Cardiac muscle cell (in vitro differentiated cells and primary cell): ENCODE results near the gene GNAZ. TPM values are rescaled to one million over a fixed set of nuclear protein-coding genes. Genes with fewer than 3 reads are reported as not detected.

Experiments
- DNase-seq, 2 donors: peaks; one replicate each; pipeline versions ENCODE4 v3.0.0 to v3.0.0-alpha.2; 2010 to 2017; ENCODE audit warnings: low read depth in 1 of 2, low spot score in 1 of 2
- H3K27ac ChIP-seq: fragments of 200-600 bp; sonication (generic); 2 replicates; pipeline ENCODE4 v1.5.1; 2016
- H3K27me3 ChIP-seq: fragments of 200-600 bp; sonication (generic); 2 replicates; pipeline ENCODE4 v1.6.0; 2016; ENCODE audit warnings: control low read depth
- H3K36me3 ChIP-seq: fragments of 200-600 bp; sonication (generic); 2 replicates; pipeline ENCODE4 v1.5.1; 2016; ENCODE audit warnings: control low read depth
- H3K4me1 ChIP-seq: fragments of 200-600 bp; sonication (generic); 2 replicates; pipeline ENCODE4 v1.8.1; 2017; ENCODE audit warnings: low read depth, mild to moderate bottlenecking, mixed run types
- H3K4me3 ChIP-seq: fragments of 200-600 bp; sonication (generic); 2 replicates; pipeline ENCODE4 v1.5.1; 2016; ENCODE audit warnings: mild to moderate bottlenecking
- H3K9me3 ChIP-seq: fragments of 200-600 bp; sonication (generic); 2 replicates; pipeline ENCODE4 v1.5.1; 2017; ENCODE audit warnings: low read depth, mild to moderate bottlenecking, control low read depth
- CTCF ChIP-seq: IDR thresholded peaks from 2 replicates; pipeline ENCODE4 v1.5.1; 2012; ENCODE audit warnings: low read depth, mild to moderate bottlenecking, low read length
- polyA plus RNA-seq: library from polyadenylated mRNA; unstranded; fragments of >200 nt; fragmentation: Nextera tagmentation; extraction: Ambion mirVana; gene quantifications from 2 replicates; pipeline ENCODE4 v1.2.1, GENCODE V29; 2016
- total RNA-seq: library from RNA; depleted of rRNA; stranded (reverse); fragments of >200 nt; gene quantifications from 2 replicates; pipeline ENCODE4 v1.2.3, GENCODE V29; 2016

The GNAZ gene
- total and polyA plus RNA-seq, 2 experiments from 2014 or later: 1.8 to 3.7 TPM

GRCh38 chr22:23086263-23086662, 15.9 kb downstream of the GNAZ start:
- H3K27me3 ChIP-seq: no peaks in the 10 kb centered on the region
- DNase-seq: no peak
- H3K27ac ChIP-seq: no peak overlapping the region
- no peak overlapping the region for H3K4me3 ChIP-seq
- TF ChIP-seq CTCF: no peak
- H3K36me3 ChIP-seq: no peaks in the 10 kb centered on the region
- no peaks in the 10 kb centered on the region for H3K4me1 ChIP-seq
- no peaks in the 10 kb centered on the region for H3K9me3 ChIP-seq

GRCh38 chr22:23086787-23087186, 16.5 kb downstream of the GNAZ start:
- Histone ChIP-seq H3K27me3 (no peaks in the 10 kb centered on the region), H3K27ac (no peak overlapping the region), H3K9me3 (no peaks in the 10 kb centered on the region), H3K4me1 (no peaks in the 10 kb centered on the region), H3K36me3 (no peaks in the 10 kb centered on the region), H3K4me3 (no peak overlapping the region)
- no peak for DNase-seq
- TF ChIP-seq CTCF: no peak

GRCh38 chr22:23088199-23088604, 17.9 kb downstream of the GNAZ start:
- no peaks in the 10 kb centered on the region for H3K27me3 ChIP-seq
- H3K36me3 ChIP-seq: no peaks in the 10 kb centered on the region
- no peaks in the 10 kb centered on the region for H3K4me1 ChIP-seq
- H3K27ac ChIP-seq: no peak overlapping the region
- TF ChIP-seq CTCF: no peak
- no peak overlapping the region for H3K4me3 ChIP-seq
- DNase-seq: no peak
- no peaks in the 10 kb centered on the region for H3K9me3 ChIP-seq

- no peak for TF ChIP-seq CTCF
- no peak overlapping the region for H3K4me3 ChIP-seq
- no peaks in the 10 kb centered on the region for H3K36me3 ChIP-seq
- no peaks in the 10 kb centered on the region for H3K4me1 ChIP-seq
- H3K27me3 ChIP-seq: no peaks in the 10 kb centered on the region
- no peak overlapping the region for H3K27ac ChIP-seq
- H3K9me3 ChIP-seq: no peaks in the 10 kb centered on the region
- DNase-seq: no peak
Measured at GRCh38 chr22:23089010-23089409, 18.7 kb downstream of the GNAZ start.

GRCh38 chr22:23089633-23090456, 19.5 kb downstream of the GNAZ start:
- no peak overlapping the region for H3K27ac ChIP-seq
- H3K9me3 ChIP-seq: no peaks in the 10 kb centered on the region
- H3K4me3 ChIP-seq: no peak overlapping the region
- no peaks in the 10 kb centered on the region for H3K36me3 ChIP-seq
- H3K27me3 ChIP-seq: no peaks in the 10 kb centered on the region
- H3K4me1 ChIP-seq: no peaks in the 10 kb centered on the region
- no peak for DNase-seq
- TF ChIP-seq CTCF: no peak
